Mesendoderm (in vitro differentiated cells): Measurements from ENCODE around the gene ZBTB4.

Source experiments
- DNase-seq: peaks from one replicate; pipeline ENCODE4 v3.0.0; 2013
- H2AK5ac ChIP-seq: 2 replicates; pipeline ENCODE4 v1.6.1; 2013; ENCODE audit warnings: low read length, inconsistent platforms
- H2BK120ac ChIP-seq: 2 replicates; pipeline ENCODE4 v1.6.1; 2013; ENCODE audit warnings: low read depth, mild to moderate bottlenecking, low read length, moderate library complexity, mixed read lengths
- H2BK15ac ChIP-seq: replicated peaks from 2 replicates; pipeline ENCODE4 v1.6.1; 2013; ENCODE audit warnings: low read depth, mild to moderate bottlenecking, moderate library complexity
- H2BK5ac ChIP-seq: 2 replicates; pipeline ENCODE4 v1.6.1; 2013; ENCODE audit warnings: low read length, inconsistent platforms
- H3K18ac ChIP-seq: 2 replicates; pipeline ENCODE4 v1.6.1; 2013; ENCODE audit warnings: mild to moderate bottlenecking, low read length, mixed read lengths
- H3K23ac ChIP-seq: one replicate; pipeline ENCODE4 v1.6.1; 2013; ENCODE audit warnings: low read length
- H3K27ac ChIP-seq: 2 replicates; pipeline ENCODE4 v1.5.1; 2013; ENCODE audit warnings: low read depth, mild to moderate bottlenecking, inconsistent platforms, low read length, moderate library complexity
- H3K27me3 ChIP-seq: 2 replicates; pipeline ENCODE4 v1.6.1; 2013; ENCODE audit warnings: low read length, control low read depth, mild to moderate bottlenecking, inconsistent platforms; ENCODE audit not compliant: insufficient read depth, poor library complexity
- H3K36me3 ChIP-seq: 2 replicates; pipeline ENCODE4 v1.6.1; 2013; ENCODE audit warnings: low read length, inconsistent platforms; ENCODE audit not compliant: control insufficient read depth, insufficient read depth
- H3K4ac ChIP-seq: one replicate; pipeline ENCODE4 v1.6.1; 2013; ENCODE audit warnings: low read depth, mild to moderate bottlenecking, low read length, moderate library complexity
- H3K4me1 ChIP-seq: 2 replicates; pipeline ENCODE4 v1.6.1; 2013; ENCODE audit warnings: low read depth, low read length, inconsistent platforms; ENCODE audit not compliant: control insufficient read depth
- H3K4me2 ChIP-seq: 2 replicates; pipeline ENCODE4 v1.6.1; 2013; ENCODE audit warnings: low read length
- H3K4me3 ChIP-seq: 2 replicates; pipeline ENCODE4 v1.5.1; 2013; ENCODE audit warnings: mild to moderate bottlenecking, low read length
- H3K56ac ChIP-seq: one replicate; pipeline ENCODE4 v1.6.1; 2013; ENCODE audit warnings: low read length
- H3K79me1 ChIP-seq: 2 replicates; pipeline ENCODE4 v1.6.1; 2013; ENCODE audit warnings: low read length, inconsistent platforms
- H3K79me2 ChIP-seq: 2 replicates; pipeline ENCODE4 v1.6.1; 2013; ENCODE audit warnings: mild to moderate bottlenecking, low read length; ENCODE audit not compliant: control insufficient read depth, insufficient read depth
- H3K9ac ChIP-seq: 2 replicates; pipeline ENCODE4 v1.6.1; 2013; ENCODE audit warnings: low read length, inconsistent platforms
- H4K5ac ChIP-seq: one replicate; pipeline ENCODE4 v1.6.1; 2013; ENCODE audit warnings: low read length
- H4K8ac ChIP-seq: one replicate; pipeline ENCODE4 v1.6.1; 2013; ENCODE audit warnings: low read depth, mild to moderate bottlenecking, control low read depth, low read length, moderate library complexity
- WGBS: extraction: QIAGEN DNeasy Blood & Tissue Kit; methylation state at CpG from one replicate; pipeline ENCODE4 v1.1.7; 2013; ENCODE audit warnings: low lambda C conversion rate, missing lambda C conversion rate; ENCODE audit not compliant: insufficient coverage; ENCODE audit errors: extremely low coverage; 5-methylcytosine and 5-hydroxymethylcytosine counted together

ZBTB4 gene

DNA sequence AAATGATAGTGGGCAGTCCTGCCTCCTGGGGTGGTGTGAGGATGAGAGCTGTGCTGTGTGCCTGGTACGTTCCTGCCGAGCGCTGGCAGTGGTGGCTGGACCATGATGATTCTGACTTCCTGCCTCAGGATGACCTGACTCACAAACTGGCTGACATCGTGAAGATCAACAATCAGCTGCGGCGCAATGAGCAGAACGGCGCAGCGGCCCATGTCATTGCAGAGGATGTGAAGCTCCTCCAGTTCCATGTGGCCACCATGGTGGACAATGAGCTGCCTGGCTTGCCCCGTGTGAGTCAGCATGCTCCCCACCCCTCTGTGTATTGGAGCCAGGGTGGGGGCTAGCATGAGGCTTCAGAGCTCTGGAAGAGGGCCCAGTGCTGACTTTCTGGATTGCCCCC lies 17.8 kb upstream of the ZBTB4 start:
- H3K36me3 ChIP-seq: peaks cover 18% of the 10 kb centered on the region

GRCh38 chr17:7496470-7497183 lies 17.2 kb upstream of the ZBTB4 start:
- H3K4me1 ChIP-seq: no peaks in the 10 kb centered on the region
- no peak overlapping the region for H4K5ac ChIP-seq
- H3K27ac ChIP-seq: no peak overlapping the region
- no peak overlapping the region for H3K23ac ChIP-seq
- no peak overlapping the region for H3K4ac ChIP-seq
- WGBS: no CpG with 5 or more reads among the region's 20 CpGs
- H3K4me3 ChIP-seq: no peak overlapping the region
- no peak overlapping the region for H2AK5ac ChIP-seq
- H3K4me2 ChIP-seq: no peak overlapping the region
- H3K79me2 ChIP-seq: peaks cover 35% of the 10 kb centered on the region
- no peaks in the 10 kb centered on the region for H3K27me3 ChIP-seq
- H2BK120ac ChIP-seq: no peak overlapping the region
- no peak for DNase-seq
- no peak overlapping the region for H2BK15ac ChIP-seq
- H3K56ac ChIP-seq: no peak overlapping the region
- H4K8ac ChIP-seq: no peak overlapping the region
- H3K36me3 ChIP-seq: peaks cover 17% of the 10 kb centered on the region
- no peak overlapping the region for H3K18ac ChIP-seq
- H3K9ac ChIP-seq: no peak overlapping the region
- no peak overlapping the region for H2BK5ac ChIP-seq
- H3K79me1 ChIP-seq: peaks cover 21% of the 10 kb centered on the region

More for the DNA sequence above, 17.8 kb upstream of the ZBTB4 start:
- H3K18ac ChIP-seq: no peak overlapping the region
- no peaks in the 10 kb centered on the region for H3K27me3 ChIP-seq
- H2BK120ac ChIP-seq: no peak overlapping the region
- H3K56ac ChIP-seq: no peak overlapping the region
- no peak overlapping the region for H3K4ac ChIP-seq
- no peaks in the 10 kb centered on the region for H3K4me1 ChIP-seq
- H2BK5ac ChIP-seq: no peak overlapping the region
- H3K23ac ChIP-seq: no peak overlapping the region
- no peak overlapping the region for H3K27ac ChIP-seq
- H3K4me2 ChIP-seq: no peak overlapping the region
- no peak overlapping the region for H4K5ac ChIP-seq
- H3K79me1 ChIP-seq: peaks cover 18% of the 10 kb centered on the region
- no peak overlapping the region for H2BK15ac ChIP-seq
- WGBS: no CpG with 5 or more reads among the region's 10 CpGs
- no peak overlapping the region for H4K8ac ChIP-seq
- H3K9ac ChIP-seq: no peak overlapping the region
- H3K79me2 ChIP-seq: peaks cover 29% of the 10 kb centered on the region
- no peak overlapping the region for H3K4me3 ChIP-seq
- H2AK5ac ChIP-seq: no peak overlapping the region
- DNase-seq: no peak

DNA sequence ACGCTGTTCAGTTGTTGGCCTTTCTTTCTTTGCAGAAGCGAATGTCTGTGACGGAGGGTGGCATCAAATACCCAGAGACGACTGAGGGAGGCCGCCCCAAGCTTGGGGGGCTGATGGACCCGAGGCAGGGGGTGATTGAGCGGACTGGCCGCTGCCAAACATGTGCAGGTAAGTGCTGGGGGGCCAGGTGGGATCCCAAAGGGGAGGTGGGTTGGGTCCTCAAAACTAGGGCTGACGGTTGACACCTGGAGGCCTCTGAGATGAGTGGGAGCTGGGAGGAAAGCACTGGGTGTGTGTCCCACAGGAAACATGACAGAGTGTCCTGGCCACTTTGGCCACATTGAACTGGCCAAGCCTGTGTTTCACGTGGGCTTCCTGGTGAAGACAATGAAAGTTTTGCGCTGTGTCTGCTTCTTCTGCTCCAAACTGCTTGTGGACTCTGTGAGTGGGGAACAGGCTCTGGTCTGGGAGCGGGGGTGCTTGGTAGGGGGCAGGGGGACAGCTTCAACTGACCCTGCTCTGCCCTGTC lies 16.5 kb upstream of the ZBTB4 start:
- Histone ChIP-seq H3K27ac (no peak overlapping the region), H3K27me3 (no peaks in the 10 kb centered on the region), H4K5ac (no peak overlapping the region), H2BK15ac (no peak overlapping the region), H3K23ac (no peak overlapping the region), H3K4ac (no peak overlapping the region), H3K36me3 (peaks cover 13% of the 10 kb centered on the region), H3K79me1 (peaks cover 23% of the 10 kb centered on the region), H3K4me1 (no peaks in the 10 kb centered on the region), H3K18ac (no peak overlapping the region), H3K56ac (no peak overlapping the region), H2AK5ac (no peak overlapping the region), H3K9ac (no peak overlapping the region), H2BK120ac (no peak overlapping the region), H4K8ac (no peak overlapping the region), H3K4me3 (no peak overlapping the region), H3K79me2 (peaks cover 41% of the 10 kb centered on the region), H3K4me2 (no peak overlapping the region), H2BK5ac (no peak overlapping the region)
- no CpG with 5 or more reads among the region's 12 CpGs for WGBS
- no peak for DNase-seq

- no CpG with 5 or more reads among the region's 3 CpGs for WGBS
- H3K9ac ChIP-seq: no peak overlapping the region
- H3K27me3 ChIP-seq: no peaks in the 10 kb centered on the region
- H2AK5ac ChIP-seq: no peak overlapping the region
- H3K4me2 ChIP-seq: no peak overlapping the region
- H4K8ac ChIP-seq: no peak overlapping the region
- no peak overlapping the region for H4K5ac ChIP-seq
- peaks cover 25% of the 10 kb centered on the region for H3K79me1 ChIP-seq
- H2BK120ac ChIP-seq: no peak overlapping the region
- no peaks in the 10 kb centered on the region for H3K4me1 ChIP-seq
- no peak overlapping the region for H3K56ac ChIP-seq
- H2BK15ac ChIP-seq: no peak overlapping the region
- H2BK5ac ChIP-seq: no peak overlapping the region
- peaks cover 60% of the 10 kb centered on the region for H3K79me2 ChIP-seq
- no peak overlapping the region for H3K4me3 ChIP-seq
- no peak overlapping the region for H3K23ac ChIP-seq
- no peak overlapping the region for H3K18ac ChIP-seq
- H3K36me3 ChIP-seq: peaks cover 11% of the 10 kb centered on the region
- no peak overlapping the region for H3K4ac ChIP-seq
- DNase-seq: no peak
- H3K27ac ChIP-seq: no peak overlapping the region
These were observed 14.5 kb upstream of the ZBTB4 start for GRCh38 chr17:7493941-7494340.

DNA sequence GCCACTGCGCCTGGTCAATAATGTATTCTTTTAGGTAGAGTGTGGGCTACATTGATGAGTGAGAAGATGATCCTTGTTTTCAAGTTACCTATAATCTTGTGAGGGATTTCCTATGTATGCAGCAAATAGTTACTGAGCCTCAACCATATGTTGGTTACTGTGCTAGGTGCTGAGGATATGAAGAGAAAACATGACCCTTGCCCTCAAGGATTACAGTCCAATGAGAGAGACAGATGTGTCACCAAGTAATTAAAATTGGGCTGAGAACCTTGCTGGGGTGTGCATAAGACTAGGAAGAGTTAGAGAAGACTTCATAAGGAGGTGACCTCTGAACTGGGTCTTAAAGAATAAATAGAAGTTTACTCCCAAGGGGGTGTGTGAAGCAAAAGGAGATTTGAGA lies 12.2 kb upstream of the ZBTB4 start:
- H3K27ac ChIP-seq: no peak overlapping the region
- H3K4me3 ChIP-seq: no peak overlapping the region

DNA sequence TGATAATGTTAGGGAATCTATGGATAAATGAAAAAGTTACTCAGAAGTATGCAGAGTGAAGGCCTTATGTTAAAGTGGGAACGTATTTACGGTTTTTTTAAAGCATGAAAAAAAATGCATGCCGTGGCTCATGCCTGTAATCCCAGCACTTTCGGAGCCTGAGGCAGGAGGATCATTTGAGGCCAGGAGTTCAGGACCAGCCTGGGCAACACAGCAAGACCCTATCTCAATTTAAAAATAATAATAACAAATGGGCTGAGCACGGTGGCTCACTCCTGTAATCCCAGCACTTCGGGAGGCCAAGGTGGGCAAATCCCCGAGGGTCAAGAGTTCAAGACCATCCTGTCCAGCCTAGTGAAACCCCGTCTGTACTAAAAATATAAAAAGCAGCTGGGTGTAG lies 10.7 kb upstream of the ZBTB4 start:
- peaks cover 2% of the 10 kb centered on the region for H3K4me1 ChIP-seq
- no peak overlapping the region for H3K4me2 ChIP-seq
- H4K5ac ChIP-seq: no peak overlapping the region
- H3K4me3 ChIP-seq: no peak overlapping the region
- H3K23ac ChIP-seq: no peak overlapping the region
- no peak overlapping the region for H4K8ac ChIP-seq
- no peak overlapping the region for H3K27ac ChIP-seq
- no peak overlapping the region for H2BK5ac ChIP-seq
- no peak overlapping the region for H2BK15ac ChIP-seq
- no peak overlapping the region for H3K56ac ChIP-seq
- no peak overlapping the region for H3K9ac ChIP-seq
- peaks cover 24% of the 10 kb centered on the region for H3K79me1 ChIP-seq
- H3K18ac ChIP-seq: no peak overlapping the region
- no peak overlapping the region for H2BK120ac ChIP-seq
- no peaks in the 10 kb centered on the region for H3K27me3 ChIP-seq
- H2AK5ac ChIP-seq: no peak overlapping the region
- H3K79me2 ChIP-seq: peaks cover 86% of the 10 kb centered on the region
- 100% methylated on average over 2 of the region's 8 CpGs for WGBS
- no peak overlapping the region for H3K4ac ChIP-seq
- H3K36me3 ChIP-seq: peaks cover 3% of the 10 kb centered on the region
- no peak for DNase-seq

More for the DNA sequence above, 12.2 kb upstream of the ZBTB4 start:
- H2BK5ac ChIP-seq: no peak overlapping the region
- H3K27me3 ChIP-seq: no peaks in the 10 kb centered on the region
- no peak overlapping the region for H2BK120ac ChIP-seq
- no peak overlapping the region for H3K56ac ChIP-seq
- H3K4me2 ChIP-seq: no peak overlapping the region
- H3K18ac ChIP-seq: no peak overlapping the region
- no peak for DNase-seq
- peaks cover 4% of the 10 kb centered on the region for H3K36me3 ChIP-seq
- H3K4me1 ChIP-seq: no peaks in the 10 kb centered on the region
- H3K23ac ChIP-seq: no peak overlapping the region
- no peak overlapping the region for H3K4ac ChIP-seq
- no peak overlapping the region for H3K9ac ChIP-seq
- H4K8ac ChIP-seq: no peak overlapping the region
- peaks cover 79% of the 10 kb centered on the region for H3K79me2 ChIP-seq
- no peak overlapping the region for H2BK15ac ChIP-seq
- no peak overlapping the region for H4K5ac ChIP-seq
- no CpG with 5 or more reads among the region's 1 CpG for WGBS
- peaks cover 26% of the 10 kb centered on the region for H3K79me1 ChIP-seq
- no peak overlapping the region for H2AK5ac ChIP-seq
